GM15510 (cell line): ENCODE data around the gene HOXB5.

Experiments used
- POLR2A ChIP-seq: IDR thresholded peaks from 3 replicates; pipeline ENCODE4 v1.6.1; 2011; ENCODE audit warnings: borderline replicate concordance; ENCODE audit not compliant: insufficient read length; ENCODE audit errors: extremely low read depth

HOXB5 gene

DNA sequence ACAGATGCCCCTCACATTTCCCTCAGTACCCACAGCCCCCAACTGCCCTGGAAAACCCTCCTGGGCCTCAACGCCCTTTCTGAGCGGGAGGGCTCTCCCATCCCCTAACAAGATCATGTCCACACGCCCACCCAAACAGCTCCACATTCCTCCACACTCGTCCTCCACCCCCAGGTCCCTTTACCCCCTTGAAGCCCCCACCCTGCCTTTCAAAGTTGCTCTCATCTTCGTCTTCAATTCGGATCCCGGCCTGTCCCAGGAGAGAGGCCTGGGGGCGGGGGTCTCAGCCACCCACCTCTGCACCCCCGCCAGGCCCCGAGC is 29.8 kb downstream of the HOXB5 start:
- TF ChIP-seq POLR2A, result no peak

DNA sequence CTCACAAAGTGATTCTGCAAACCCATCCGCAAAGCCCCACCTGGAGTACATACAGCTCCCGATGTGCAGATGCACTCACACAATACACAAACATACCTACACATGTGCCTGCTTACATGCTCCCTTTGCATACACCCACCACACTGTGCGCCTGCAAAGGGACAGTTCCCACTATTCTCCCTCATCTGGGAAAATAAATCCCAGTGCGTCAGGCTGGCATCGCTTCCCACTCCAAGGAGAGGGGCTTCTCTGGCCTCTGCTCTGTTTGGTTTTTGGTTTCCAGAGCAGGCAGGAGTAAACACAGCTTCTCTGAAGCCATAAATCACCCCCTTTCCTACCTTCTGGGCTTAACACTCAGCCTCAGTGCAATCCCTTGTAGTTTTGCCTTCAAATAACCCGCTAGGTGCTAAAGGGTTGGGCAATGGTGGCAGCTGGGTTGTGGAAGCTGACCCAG is 30.2 kb downstream of the HOXB5 start:
- TF ChIP-seq POLR2A, result no peak

DNA sequence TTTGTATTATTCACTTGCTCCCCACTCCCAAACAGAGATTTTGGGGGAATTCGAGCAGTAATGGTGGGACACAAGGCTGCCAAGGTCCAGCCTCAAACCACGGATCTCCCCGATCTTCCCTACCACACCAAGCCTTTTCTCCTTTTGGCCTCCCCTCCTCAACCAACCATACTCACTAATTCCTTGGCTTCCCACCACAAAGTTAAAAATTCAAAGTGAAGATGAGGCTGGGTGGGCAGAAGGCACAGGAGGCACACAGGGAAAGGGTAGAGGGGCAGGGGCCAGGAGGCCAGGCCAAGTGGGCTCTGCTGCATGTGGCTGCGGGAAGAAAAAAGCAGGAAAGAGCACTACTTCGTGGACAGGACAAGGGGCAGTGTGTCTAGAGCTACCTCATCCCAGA is 30.6 kb downstream of the HOXB5 start:
- TF ChIP-seq POLR2A, result no peak

- TF ChIP-seq POLR2A, result no peak
These were observed 31.4 kb downstream of the HOXB5 start for GRCh38 chr17:48561884-48562810.

DNA sequence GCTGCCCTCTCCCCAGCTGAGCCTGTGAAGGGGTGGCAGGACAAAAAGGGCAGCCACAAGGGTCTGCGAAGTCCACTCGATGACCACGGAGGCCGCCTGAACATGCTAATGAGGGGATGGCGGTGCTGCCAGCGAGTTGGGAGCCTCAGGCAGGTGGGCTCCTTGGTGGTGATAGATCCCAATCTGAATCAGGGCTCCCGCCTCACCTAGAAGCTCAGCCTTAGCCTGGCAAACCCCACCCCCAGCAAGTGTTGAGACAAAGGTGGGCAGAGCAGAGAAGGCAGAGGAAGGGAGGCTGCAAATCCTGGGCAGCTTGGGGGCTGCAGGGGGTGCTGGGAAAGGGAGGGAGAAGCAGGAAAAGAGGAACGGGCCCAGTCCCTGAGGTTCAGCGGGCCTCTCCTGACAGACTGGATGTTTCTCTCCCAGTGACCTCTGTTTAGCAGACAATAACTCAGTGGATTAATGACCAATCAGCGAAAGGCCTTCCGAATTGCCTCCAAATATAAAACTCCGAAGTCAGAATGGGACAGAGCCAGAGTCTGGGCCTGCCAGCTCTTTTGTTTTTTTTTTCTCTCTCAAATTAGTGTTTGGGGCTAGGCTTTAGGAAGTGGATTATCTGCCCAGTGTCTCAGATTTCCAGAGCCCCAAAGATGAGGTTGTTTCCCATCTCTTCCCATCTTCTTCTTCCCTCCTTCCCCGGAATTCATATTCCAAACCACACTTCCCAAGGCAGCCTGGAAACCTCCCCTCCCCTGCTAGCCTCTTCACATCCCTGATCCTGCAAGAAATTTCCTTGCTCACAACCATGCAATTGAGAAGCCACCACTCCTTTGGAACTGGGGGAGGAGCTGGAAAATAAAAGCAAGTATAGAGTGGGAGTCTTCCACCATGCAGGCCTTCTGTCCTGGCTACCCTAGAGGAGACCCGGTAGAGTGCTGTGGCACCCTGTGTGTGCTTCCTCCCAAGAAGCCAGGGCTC is 33.5 kb downstream of the HOXB5 start:
- TF ChIP-seq POLR2A, result no peak

GRCh38 chr17:48559122-48559839 is 34.3 kb downstream of the HOXB5 start:
- no peak for TF ChIP-seq POLR2A

DNA sequence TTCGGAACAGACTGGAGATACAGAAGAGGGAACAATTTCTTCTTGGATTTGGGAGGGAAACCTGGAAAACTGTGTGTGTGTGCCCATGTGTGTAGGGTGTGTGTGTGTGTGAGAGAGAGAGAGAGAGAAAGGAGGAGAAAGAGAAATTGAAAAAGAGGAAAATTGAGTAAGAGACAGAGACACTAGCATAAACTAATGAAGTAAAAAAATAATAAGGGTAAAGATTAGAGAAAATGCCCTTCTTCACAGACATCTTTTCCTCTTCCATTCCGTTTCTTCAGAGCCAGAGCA is 34.8 kb downstream of the HOXB5 start:
- no peak for TF ChIP-seq POLR2A

DNA sequence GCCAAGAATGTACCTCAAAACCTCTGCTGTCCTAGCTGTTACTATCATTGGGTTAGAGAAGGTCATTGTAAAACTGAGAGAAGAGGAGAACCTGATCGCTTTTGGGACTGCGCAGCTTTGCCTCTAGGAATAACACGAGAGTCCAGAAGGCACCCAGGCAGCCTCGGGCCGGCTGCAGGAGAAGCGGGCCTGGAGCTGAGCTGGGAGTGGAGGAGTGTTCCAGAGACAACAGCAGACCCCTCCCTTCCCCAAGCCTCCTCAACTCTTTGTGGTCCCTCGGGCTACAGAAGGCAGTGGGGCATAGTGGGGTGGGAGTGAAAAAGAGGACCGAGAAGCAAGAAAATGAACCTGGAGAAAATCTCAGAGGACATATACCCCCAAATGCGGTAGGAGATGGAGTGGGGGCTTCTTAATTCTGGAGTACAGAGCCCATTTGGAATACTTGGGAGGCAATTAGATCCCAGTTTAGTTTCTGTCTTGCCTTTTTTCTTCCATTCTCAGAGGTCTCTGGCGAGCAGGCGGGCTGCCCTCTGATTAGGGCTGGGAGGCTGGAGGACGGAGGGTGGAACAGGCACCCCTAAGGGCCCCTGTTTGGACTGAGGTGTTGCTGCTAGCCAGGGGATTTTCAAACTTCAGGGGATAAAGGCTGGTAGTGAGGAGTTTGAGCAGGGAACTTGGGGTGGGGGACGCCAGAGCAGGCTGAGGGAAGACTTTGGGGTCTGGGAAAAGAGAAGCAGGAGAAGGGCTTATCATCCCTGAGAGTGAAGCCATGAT is 35.3 kb downstream of the HOXB5 start:
- no peak for TF ChIP-seq POLR2A

- no peak for TF ChIP-seq POLR2A
These were observed 36.8 kb downstream of the HOXB5 start for GRCh38 chr17:48556576-48557401.

GRCh38 chr17:48556229-48556575 is 37.4 kb downstream of the HOXB5 start:
- no peak for TF ChIP-seq POLR2A

GRCh38 chr17:48555258-48556228 is 38.0 kb downstream of the HOXB5 start:
- TF ChIP-seq POLR2A, result no peak
